ENCODE measurements around the gene MGLL.

GRCh38 chr3:127714866-127715265 is 107.4 kb downstream of the MGLL start:
- no peak for TF ChIP-seq CTCF (IDR thresholded peaks at IDR 0.05; ENCODE audit: borderline replicate concordance, extremely low read depth, low read length, poor library complexity, severe bottlenecking)
- TF ChIP-seq EZH2 (IDR thresholded peaks at IDR 0.05; ENCODE audit: borderline replicate concordance, low read depth, low read length, severe bottlenecking), result no peak
